GM10248 (cell line): ENCODE results near the gene MOB1A.
"Not testable (repeated sequence)": the region's sequence is repeated elsewhere in the genome, so short reads cannot be mapped to it uniquely, and the experiment has no call there.

ENCODE experiments used
- CTCF ChIA-PET: fragments of 300-600 bp; sonication (Branson Sonifier 250); formaldehyde crosslinking; extraction: SDS; loops from one replicate; lab custom pipeline; 2021; ENCODE audit warnings: antibody characterized with exemption; lab: Yijun Ruan, JAX
- POLR2A ChIA-PET: fragments of 350-650 bp; sonication (Branson Sonifier 250); formaldehyde crosslinking; extraction: SDS; loops from one replicate; lab custom pipeline; 2020; ENCODE audit warnings: antibody characterized with exemption; lab: Yijun Ruan, JAX
- DNase-seq: peaks from one replicate; pipeline ENCODE4 v3.0.0; 2012; ENCODE audit errors: extremely low spot score
- CTCF ChIP-seq: IDR thresholded peaks from 2 replicates; pipeline ENCODE4 v1.5.1; 2012; ENCODE audit warnings: mild to moderate bottlenecking, low read depth; ENCODE audit errors: extremely low read depth, missing control alignments, control extremely low read depth

Gene MOB1A

GRCh38 chr2:74222300-74222650 lies 43.6 kb upstream of the MOB1A start:
- CTCF ChIA-PET = interaction anchor here (1.4 kb wide), 1 partner anchor 12 kb away, joined by 4 read pairs; no protein-coding TSS in a partner anchor
- POLR2A ChIA-PET = no interaction called here
- no peak for TF ChIP-seq CTCF
- DNase-seq = no peak

GRCh38 chr2:74221604-74222299 lies 43.1 kb upstream of the MOB1A start:
- ChIA-PET CTCF (interaction anchor here (1.4 kb wide), 1 partner anchor 12 kb away, joined by 4 read pairs; no protein-coding TSS in a partner anchor), POLR2A (no interaction called here)
- DNase-seq = no peak
- TF ChIP-seq CTCF = no peak

GRCh38 chr2:74221091-74221490 lies 42.4 kb upstream of the MOB1A start:
- ChIA-PET POLR2A (no interaction called here), CTCF (no interaction called here)
- no peak for TF ChIP-seq CTCF
- DNase-seq = no peak

GRCh38 chr2:74219846-74220486 lies 41.3 kb upstream of the MOB1A start:
- TF ChIP-seq CTCF = no peak
- DNase-seq = no peak
- ChIA-PET CTCF (no interaction called here), POLR2A (no interaction called here)

- ChIA-PET POLR2A (interaction anchor here (0.7 kb wide), 1 partner anchor 11 kb away, joined by 3 read pairs; no protein-coding TSS in a partner anchor), CTCF (interaction anchor here (0.7 to 1.8 kb wide), 6 partner anchors 9 to 118 kb away, joined by 4 to 11 read pairs (median 4); partner anchors contain the start of gene BOLA3)
- no peak for DNase-seq
Observed at GRCh38 chr2:74216642-74217041, 38.0 kb upstream of the MOB1A start.

GRCh38 chr2:74215771-74216170 lies 37.1 kb upstream of the MOB1A start:
- POLR2A ChIA-PET = interaction anchor here (0.9 kb wide), 2 partner anchors 10 to 37 kb away, joined by 3 read pairs; partner anchors contain the start of gene MOB1A
- CTCF ChIA-PET = interaction anchor here (0.7 to 1.8 kb wide), 8 partner anchors 9 to 119 kb away, joined by 3 to 11 read pairs (median 4); partner anchors contain the start of gene BOLA3
- DNase-seq = not testable (repeated sequence)

More at GRCh38 chr2:74216642-74217041, 38.0 kb upstream of the MOB1A start:
- TF ChIP-seq CTCF = no peak
